ENCODE measurements around the gene KIF12. TPM values are rescaled to one million over a fixed set of nuclear protein-coding genes. Genes with fewer than 3 reads are reported as not detected.

The KIF12 gene
- total and polyA plus RNA-seq, 2 experiments from 2014 or later = 4.2 to 4.3 TPM

GRCh38 chr9:114112778-114113584 lies 13.9 kb upstream of the KIF12 start:
- DNase-seq (ENCODE audit: low spot score) = no peak
- H3K4me3 ChIP-seq = no peak overlapping the region
- no peak overlapping the region for H2AFZ ChIP-seq
- H3K4me2 ChIP-seq = no peak overlapping the region
- Mint-ChIP-seq H3K4me1 (peaks cover 11% of the 10 kb centered on the region), H3K9me3 (no peaks in the 10 kb centered on the region), H3K27me3 (ENCODE audit: insufficient read depth, low read depth, poor library complexity) (peaks cover 10% of the 10 kb centered on the region), H3K4me3 (no peak overlapping the region), H3K36me3 (ENCODE audit: low read depth) (no peaks in the 10 kb centered on the region; the same call in 2 of the 3 replicates), H3K27ac (no peak overlapping the region)
- H3K36me3 ChIP-seq (ENCODE audit: insufficient read depth) = no peaks in the 10 kb centered on the region
- H3K4me1 ChIP-seq (ENCODE audit: insufficient read depth) = no peaks in the 10 kb centered on the region; the same call in 1 of the 2 replicates
- H3K9me2 ChIP-seq (ENCODE audit: insufficient read depth) = no peaks in the 10 kb centered on the region
- H3F3A ChIP-seq (replicated peaks; ENCODE audit: low read depth) = no peaks in the 10 kb centered on the region
- no peaks in the 10 kb centered on the region for H4K20me1 ChIP-seq (replicated peaks; ENCODE audit: insufficient read depth)
- no peak for TF ChIP-seq CREB1 (CRISPR knock-in tag; IDR thresholded peaks at IDR 0.05; ENCODE audit: low read depth)
- no peak for TF ChIP-seq ZNF462 (CRISPR knock-in tag; IDR thresholded peaks at IDR 0.05)
- no peak for TF ChIP-seq ZNF114 (CRISPR knock-in tag; IDR thresholded peaks at IDR 0.05)
- H3K27me3 ChIP-seq (ENCODE audit: insufficient read depth) = 0 out of 2 replicates have a peak, but pooled peaks cover 6% of the 10 kb centered on the region
- no peak overlapping the region for H3K27ac ChIP-seq (ENCODE audit: low read depth)
- ATAC-seq = no peak
- no peaks in the 10 kb centered on the region for H3K79me2 ChIP-seq (replicated peaks; ENCODE audit: insufficient read depth)

GRCh38 chr9:114112325-114112724 lies 13.2 kb upstream of the KIF12 start:
- H3K4me1 ChIP-seq (ENCODE audit: insufficient read depth) = no peaks in the 10 kb centered on the region; the same call in 1 of the 2 replicates
- no peaks in the 10 kb centered on the region for H3K79me2 ChIP-seq (replicated peaks; ENCODE audit: insufficient read depth)
- H3K9me2 ChIP-seq (ENCODE audit: insufficient read depth) = no peaks in the 10 kb centered on the region
- no peak overlapping the region for H3K4me2 ChIP-seq
- no peaks in the 10 kb centered on the region for H3K9me3 Mint-ChIP-seq
- ATAC-seq = no peak
- no peaks in the 10 kb centered on the region for H3K36me3 ChIP-seq (ENCODE audit: insufficient read depth)
- 0 out of 2 replicates have a peak, but pooled peaks cover 6% of the 10 kb centered on the region for H3K27me3 ChIP-seq (ENCODE audit: insufficient read depth)
- H3K4me1 Mint-ChIP-seq = peaks cover 11% of the 10 kb centered on the region
- no peaks in the 10 kb centered on the region for H3F3A ChIP-seq (replicated peaks; ENCODE audit: low read depth)
- no peak overlapping the region for H3K4me3 Mint-ChIP-seq
- no peak overlapping the region for H2AFZ ChIP-seq
- H4K20me1 ChIP-seq (replicated peaks; ENCODE audit: insufficient read depth) = no peaks in the 10 kb centered on the region
- peaks cover 10% of the 10 kb centered on the region for H3K27me3 Mint-ChIP-seq (ENCODE audit: insufficient read depth, low read depth, poor library complexity)
- H3K36me3 Mint-ChIP-seq (ENCODE audit: low read depth) = no peaks in the 10 kb centered on the region; the same call in 2 of the 3 replicates
- no peak for DNase-seq (ENCODE audit: low spot score)
- no peak overlapping the region for H3K4me3 ChIP-seq
- H3K27ac ChIP-seq (ENCODE audit: low read depth) = no peak overlapping the region
- no peak overlapping the region for H3K27ac Mint-ChIP-seq
- no peak for TF ChIP-seq EZH2phosphoT487 (IDR thresholded peaks at IDR 0.05; ENCODE audit: unreplicated experiment)
- no peak for TF ChIP-seq ZNF462 (CRISPR knock-in tag; IDR thresholded peaks at IDR 0.05)
